SK-N-SH (cell line): ENCODE results near the gene KRTAP9-8. TPM values are rescaled to one million over a fixed set of nuclear protein-coding genes. Genes with fewer than 3 reads are reported as not detected.

Experiments used
- CTCF ChIA-PET: fragments of 300-600, 350-600 bp; formaldehyde crosslinking; extraction: SDS; loops from one replicate; lab custom pipeline; 2021; lab: Yijun Ruan, JAX
- POLR2A ChIA-PET: fragments of 350-600 bp; sonication (Branson Sonifier 250); formaldehyde crosslinking; extraction: SDS; loops from one replicate; lab custom pipeline; 2020; ENCODE audit warnings: antibody characterized with exemption, inconsistent platforms; lab: Yijun Ruan, JAX
- DNase-seq: peaks from one replicate; pipeline ENCODE4 v3.0.0; 2012
- H2AFZ ChIP-seq: fragments of 200-600 bp; sonication (generic); 2 replicates; pipeline ENCODE4 v1.8.1; 2016; ENCODE audit warnings: antibody characterized with exemption, mild to moderate bottlenecking, low read depth
- H3F3A ChIP-seq: fragments of 200-600 bp; sonication (generic); replicated peaks from 2 replicates; pipeline ENCODE3; 2016; ENCODE audit warnings: antibody characterized with exemption, mild to moderate bottlenecking; ENCODE audit not compliant: insufficient read depth
- H3K27ac ChIP-seq, 2 experiments: fragments of 200-500 bp in 1 of 2; fragments of 200-600 bp in 1 of 2; sonication (Bioruptor generic) in 1 of 2; sonication (generic), shearing (Covaris generic) in 1 of 2; 2 replicates each; pipeline versions ENCODE4 v1.5.1 to v1.6.1; 2014 to 2016; ENCODE audit warnings: low read depth in 2 of 2, inconsistent platforms in 1 of 2, low read length in 1 of 2, mild to moderate bottlenecking in 1 of 2, mixed read lengths in 1 of 2
- H3K27me3 ChIP-seq: fragments of 200-600 bp; sonication (generic), shearing (Covaris generic); 2 replicates; pipeline ENCODE4 v1.6.1; 2016; ENCODE audit warnings: mixed run types; ENCODE audit not compliant: insufficient read depth
- H3K36me3 ChIP-seq, 2 experiments: fragments of 200-500 bp in 1 of 2; fragments of 200-600 bp in 1 of 2; sonication (Bioruptor generic) in 1 of 2; sonication (generic) in 1 of 2; replicated peaks in 1 of 2; 2 replicates each; pipeline versions ENCODE3 to v1.5.1; 2014 to 2016; ENCODE audit warnings: low read length in 1 of 2, mild to moderate bottlenecking in 1 of 2; ENCODE audit not compliant: insufficient read depth in 2 of 2, control insufficient read depth in 1 of 2
- H3K4me1 ChIP-seq, 2 experiments: fragments of 200-500 bp in 1 of 2; fragments of 200-600 bp in 1 of 2; sonication (Bioruptor generic) in 1 of 2; sonication (generic), shearing (Covaris generic) in 1 of 2; 2 replicates each; pipeline versions ENCODE4 v1.5.1 to v1.6.1; 2014 to 2016; ENCODE audit warnings: low read depth in 1 of 2, low read length in 1 of 2, mixed run types in 1 of 2; ENCODE audit not compliant: insufficient read depth in 2 of 2, control insufficient read depth in 1 of 2
- H3K4me2 ChIP-seq: fragments of 200-600 bp; sonication (generic), shearing (Covaris generic); 2 replicates; pipeline ENCODE4 v1.6.1; 2017; ENCODE audit warnings: mixed run types
- H3K4me3 ChIP-seq, 2 experiments: fragments of 200-500 bp in 1 of 2; fragments of 200-600 bp in 1 of 2; sonication (Bioruptor generic) in 1 of 2; sonication (generic), shearing (Covaris generic) in 1 of 2; 2 replicates each; pipeline versions ENCODE4 v1.5.1 to v1.8.1; 2014 to 2016; ENCODE audit warnings: low read depth in 2 of 2, inconsistent platforms in 1 of 2, low read length in 1 of 2, mild to moderate bottlenecking in 1 of 2, mixed read lengths in 1 of 2, moderate library complexity in 1 of 2
- H3K79me2 ChIP-seq: fragments of 200-600 bp; sonication (generic); 2 replicates; pipeline ENCODE4 v1.8.1; 2017; ENCODE audit warnings: mild to moderate bottlenecking; ENCODE audit not compliant: insufficient read depth
- H3K9ac ChIP-seq: fragments of 200-600 bp; sonication (generic); 2 replicates; pipeline ENCODE4 v1.6.1; 2017; ENCODE audit warnings: mixed run types
- H3K9me2 ChIP-seq: fragments of 200-600 bp; sonication (generic); 2 replicates; pipeline ENCODE4 v1.6.1; 2017; ENCODE audit warnings: mixed run types
- H3K9me3 ChIP-seq: fragments of 200-600 bp; sonication (generic); 2 replicates; pipeline ENCODE4 v1.6.1; 2017; ENCODE audit warnings: mixed run types, mild to moderate bottlenecking, moderate library complexity
- H4K20me1 ChIP-seq: fragments of 200-600 bp; sonication (generic); 2 replicates; pipeline ENCODE4 v1.6.1; 2017; ENCODE audit warnings: mild to moderate bottlenecking, mixed run types; ENCODE audit not compliant: insufficient read depth
- EP300 ChIP-seq, 2 experiments: IDR thresholded peaks; 2 replicates each; pipeline versions ENCODE4 v1.4.0 to v1.6.1; 2012; ENCODE audit warnings: borderline replicate concordance in 1 of 2, low read depth in 1 of 2, low read length in 1 of 2
- FOSL2 ChIP-seq: IDR thresholded peaks from 2 replicates; pipeline ENCODE4 v1.4.0; 2012; ENCODE audit warnings: low read depth, mild to moderate bottlenecking, moderate library complexity, borderline replicate concordance
- IRF3 ChIP-seq: fragments of 150-350 bp; IDR thresholded peaks from 2 replicates; pipeline ENCODE4 v1.6.1; 2016; ENCODE audit warnings: mild to moderate bottlenecking, low read depth, low read length
- JUND ChIP-seq: IDR thresholded peaks from 2 replicates; pipeline ENCODE4 v1.4.0; 2012
- MEF2A ChIP-seq: IDR thresholded peaks from 2 replicates; pipeline ENCODE4 v1.4.0; 2012; ENCODE audit warnings: low read depth, borderline replicate concordance
- MXI1 ChIP-seq: IDR thresholded peaks from 2 replicates; pipeline ENCODE4 v1.6.1; 2012; ENCODE audit warnings: mild to moderate bottlenecking, low read depth, low read length, improper control_type of control experiment
- NFIC ChIP-seq: IDR thresholded peaks from 2 replicates; pipeline ENCODE4 v1.4.0; 2012; ENCODE audit warnings: borderline replicate concordance
- NRF1 ChIP-seq: IDR thresholded peaks from 2 replicates; pipeline ENCODE4 v1.6.1; 2012; ENCODE audit warnings: low read depth, mild to moderate bottlenecking, low read length
- RAD21 ChIP-seq: IDR thresholded peaks from 2 replicates; pipeline ENCODE4 v1.6.1; 2012; ENCODE audit warnings: mild to moderate bottlenecking, low read length
- RCOR1 ChIP-seq: fragments of 150-350 bp; IDR thresholded peaks from 2 replicates; pipeline ENCODE4 v1.6.1; 2017; ENCODE audit warnings: antibody characterized with exemption, low read length
- SIN3A ChIP-seq: IDR thresholded peaks from 2 replicates; pipeline ENCODE4 v1.6.1; 2012; ENCODE audit warnings: low read depth, mild to moderate bottlenecking, low read length, moderate library complexity, borderline replicate concordance
- WGBS: methylation state at CpG from one replicate; pipeline ENCODE4 v1.1.6; 2017; ENCODE audit warnings: low lambda C conversion rate; 5-methylcytosine and 5-hydroxymethylcytosine counted together
- polyA plus RNA-seq, 3 experiments: library from polyadenylated mRNA; depleted of rRNA; stranded (reverse); fragments of >200 nt; gene quantifications; 2 replicates each; pipeline ENCODE4 v1.2.3, GENCODE V29; 2012
- TF ChIP-seq, protein P1 (sequence below): IDR thresholded peaks from 2 replicates; pipeline ENCODE4 v1.4.0; 2012; ENCODE audit warnings: low read depth
- TF ChIP-seq, protein P2 (sequence below): IDR thresholded peaks from 2 replicates; pipeline ENCODE4; 2012

The KRTAP9-8 gene
- polyA plus RNA-seq, 1 of the 3 experiments (the other 2 are of a cell fraction), result not detected

- Histone ChIP-seq H4K20me1 (no peaks in the 10 kb centered on the region), H3K27ac (no peak overlapping the region), H3K4me3 (no peak overlapping the region), H3K9me2 (no peaks in the 10 kb centered on the region), H2AFZ (no peak overlapping the region), H3K36me3 (no peaks in the 10 kb centered on the region), H3K4me1 (no peaks in the 10 kb centered on the region), H3K9ac (no peak overlapping the region), H3F3A (no peaks in the 10 kb centered on the region), H3K9me3 (no peaks in the 10 kb centered on the region), H3K79me2 (no peaks in the 10 kb centered on the region), H3K27me3 (peaks cover 16% of the 10 kb centered on the region), H3K4me2 (no peak overlapping the region)
- no peak for DNase-seq
- 14% methylated on average over 3 of the region's 3 CpGs for WGBS
- ChIA-PET CTCF (interaction anchor here (1.0 kb wide), 1 partner anchor 265 kb away, joined by 4 read pairs; no protein-coding TSS in a partner anchor), POLR2A (no interaction called here)
- TF ChIP-seq SIN3A (no peak), RCOR1 (no peak), JUND (no peak), IRF3 (no peak), FOSL2 (no peak), MEF2A (no peak), RAD21 (no peak), NFIC (no peak)
Observed at GRCh38 chr17:41284043-41284442, 46.2 kb downstream of the KRTAP9-8 start.

- 9% methylated on average over 2 of the region's 2 CpGs for WGBS
- no peak overlapping the region for H3K4me2 ChIP-seq
Observed at GRCh38 chr17:41284546-41284945, 46.7 kb downstream of the KRTAP9-8 start.

More at GRCh38 chr17:41284546-41284945, 46.7 kb downstream of the KRTAP9-8 start:
- POLR2A ChIA-PET, result no interaction called here
- Histone ChIP-seq H3K9me3 (no peaks in the 10 kb centered on the region), H2AFZ (no peak overlapping the region), H3K27me3 (peaks cover 21% of the 10 kb centered on the region), H3K9ac (no peak overlapping the region), H4K20me1 (no peaks in the 10 kb centered on the region), H3K79me2 (no peaks in the 10 kb centered on the region), H3F3A (no peaks in the 10 kb centered on the region), H3K4me3 (no peak overlapping the region), H3K27ac (no peak overlapping the region), H3K9me2 (no peaks in the 10 kb centered on the region), H3K4me1 (no peaks in the 10 kb centered on the region), H3K36me3 (no peaks in the 10 kb centered on the region)
- TF ChIP-seq, protein P1, sequence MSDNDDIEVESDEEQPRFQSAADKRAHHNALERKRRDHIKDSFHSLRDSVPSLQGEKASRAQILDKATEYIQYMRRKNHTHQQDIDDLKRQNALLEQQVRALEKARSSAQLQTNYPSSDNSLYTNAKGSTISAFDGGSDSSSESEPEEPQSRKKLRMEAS, result no peak
- TF ChIP-seq IRF3 (no peak), NRF1 (no peak), RCOR1 (no peak), SIN3A (no peak), NFIC (no peak), EP300 (IDR thresholded peaks at IDR 0.05; ENCODE audit: borderline replicate concordance in 1 of 2, low read depth in 1 of 2, low read length in 1 of 2) (no peak), MXI1 (no peak), FOSL2 (no peak)
- TF ChIP-seq, protein P2, sequence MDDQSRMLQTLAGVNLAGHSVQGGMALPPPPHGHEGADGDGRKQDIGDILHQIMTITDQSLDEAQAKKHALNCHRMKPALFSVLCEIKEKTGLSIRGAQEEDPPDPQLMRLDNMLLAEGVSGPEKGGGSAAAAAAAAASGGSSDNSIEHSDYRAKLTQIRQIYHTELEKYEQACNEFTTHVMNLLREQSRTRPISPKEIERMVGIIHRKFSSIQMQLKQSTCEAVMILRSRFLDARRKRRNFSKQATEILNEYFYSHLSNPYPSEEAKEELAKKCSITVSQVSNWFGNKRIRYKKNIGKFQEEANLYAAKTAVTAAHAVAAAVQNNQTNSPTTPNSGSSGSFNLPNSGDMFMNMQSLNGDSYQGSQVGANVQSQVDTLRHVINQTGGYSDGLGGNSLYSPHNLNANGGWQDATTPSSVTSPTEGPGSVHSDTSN, result no peak
- DNase-seq, result no peak
- CTCF ChIA-PET, result interaction anchor here (1.0 kb wide), 1 partner anchor 264 kb away, joined by 4 read pairs; no protein-coding TSS in a partner anchor
